ENCODE results near the gene TMEM238L.
A peak's percentile ranks its signal among the peaks of the same experiment; 100 is the strongest.

Gene TMEM238L

DNA sequence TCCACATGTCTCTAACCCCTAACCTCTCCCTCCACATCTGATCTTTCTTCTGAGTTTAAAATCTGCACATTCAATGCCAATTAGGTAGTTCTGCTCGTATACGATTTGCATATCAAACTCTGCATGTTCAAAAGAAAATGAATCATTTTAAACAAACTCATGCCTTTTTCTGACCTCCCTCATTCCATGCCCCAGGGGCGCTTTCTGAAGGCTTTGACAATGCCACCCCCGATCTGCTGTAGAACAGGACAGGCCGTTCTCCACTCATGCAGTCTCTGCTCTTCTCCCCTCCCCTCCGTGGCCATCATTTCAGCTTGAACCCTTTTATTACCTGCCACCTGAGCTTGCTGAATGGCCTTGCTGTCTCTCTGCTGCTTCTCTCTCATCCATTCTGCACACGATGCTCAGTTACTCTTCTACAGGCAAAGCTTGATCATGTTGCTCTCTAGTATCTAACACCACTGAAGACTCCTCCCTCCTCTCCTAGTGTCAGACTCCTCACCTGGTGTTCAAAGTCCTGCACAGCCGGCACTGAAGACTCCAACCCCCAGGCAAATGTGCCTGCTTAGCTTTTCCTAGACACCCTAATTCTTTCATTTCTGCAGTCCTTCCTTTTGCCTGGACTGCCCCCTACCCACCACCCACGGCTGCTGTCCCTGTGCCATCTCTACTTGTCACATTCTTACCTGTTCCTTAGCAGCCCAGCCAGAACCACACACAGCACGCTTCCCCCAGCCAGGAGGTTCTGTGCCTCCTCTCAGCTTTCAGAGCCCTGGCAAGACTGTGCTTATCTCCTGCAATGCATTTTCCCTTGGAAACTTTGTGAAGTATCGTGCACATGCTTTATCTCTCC is 6.2 kb downstream of the TMEM238L start:
- no peak for FAIRE-seq
- no peak for TF ChIP-seq POLR2AphosphoS5 (IDR thresholded peaks at IDR 0.05; ENCODE audit: low read depth, low read length)
- no peak for TF ChIP-seq PAX5 (IDR thresholded peaks at IDR 0.05; ENCODE audit: insufficient read depth, low read length, severe bottlenecking)
- no peak for TF ChIP-seq TAF1 (IDR thresholded peaks at IDR 0.05; ENCODE audit: low read depth, low read length)
- TF ChIP-seq SPI1 (IDR thresholded peaks at IDR 0.05; ENCODE audit: low read depth, low read length): no peak
- TF ChIP-seq POLR2A (IDR thresholded peaks at IDR 0.05; ENCODE audit: low read depth, low read length): no peak
- TF ChIP-seq POU2F2 (IDR thresholded peaks at IDR 0.05; ENCODE audit: low read depth, low read length): no peak
- DNase-seq (ENCODE audit: insufficient read length, low spot score): no peak

DNA sequence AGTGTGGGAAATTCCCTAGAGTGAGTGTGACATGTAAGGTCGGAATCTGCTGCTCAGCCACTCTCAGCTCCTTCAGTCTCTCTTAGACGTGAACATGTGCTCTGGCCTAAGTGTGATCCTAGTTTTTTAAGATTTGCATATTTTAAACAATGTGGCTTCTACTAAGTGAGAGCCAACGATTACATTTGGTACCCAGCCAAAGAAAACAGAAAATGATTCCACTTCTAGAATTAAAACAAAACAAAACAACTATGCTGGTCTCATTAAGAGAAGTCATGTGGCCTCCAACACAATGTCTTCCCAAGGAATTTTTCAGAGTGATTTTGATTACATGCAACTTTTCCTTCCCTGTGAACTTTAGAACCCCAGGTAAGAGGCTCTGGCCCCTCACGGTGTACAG is 10.1 kb downstream of the TMEM238L start:
- FAIRE-seq: no peak
- no peak for TF ChIP-seq POU2F2 (IDR thresholded peaks at IDR 0.05; ENCODE audit: low read depth, low read length)
- no peak for TF ChIP-seq TAF1 (IDR thresholded peaks at IDR 0.05; ENCODE audit: low read depth, low read length)
- TF ChIP-seq PAX5 (IDR thresholded peaks at IDR 0.05; ENCODE audit: insufficient read depth, low read length, severe bottlenecking): no peak
- no peak for TF ChIP-seq POLR2A (IDR thresholded peaks at IDR 0.05; ENCODE audit: low read depth, low read length)
- no peak for TF ChIP-seq POLR2AphosphoS5 (IDR thresholded peaks at IDR 0.05; ENCODE audit: low read depth, low read length)
- TF ChIP-seq SPI1 (IDR thresholded peaks at IDR 0.05; ENCODE audit: low read depth, low read length): no peak

DNA sequence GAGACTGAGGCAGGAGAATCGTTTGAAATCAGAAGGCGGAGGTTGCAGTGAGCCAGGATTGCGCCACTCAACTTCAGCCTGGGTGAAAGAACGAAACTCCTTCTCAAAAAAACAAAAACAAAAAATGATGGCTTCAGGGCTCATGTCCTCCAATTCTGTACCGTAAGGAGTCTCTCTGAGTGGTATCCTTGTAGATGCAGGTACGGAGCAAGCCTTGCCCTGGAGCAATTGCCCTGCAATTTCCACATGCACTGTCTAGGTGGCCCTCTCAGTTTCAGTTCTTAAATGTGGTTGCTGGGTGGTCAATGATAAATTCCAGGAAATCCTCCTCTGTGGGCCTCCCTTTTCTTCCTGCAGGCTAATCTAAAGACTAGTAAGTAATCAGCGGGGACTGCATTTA is 10.6 kb downstream of the TMEM238L start:
- TF ChIP-seq POU2F2 (IDR thresholded peaks at IDR 0.05; ENCODE audit: low read depth, low read length): no peak
- TF ChIP-seq TAF1 (IDR thresholded peaks at IDR 0.05; ENCODE audit: low read depth, low read length): no peak
- TF ChIP-seq SPI1 (IDR thresholded peaks at IDR 0.05; ENCODE audit: low read depth, low read length): no peak
- TF ChIP-seq PAX5 (IDR thresholded peaks at IDR 0.05; ENCODE audit: insufficient read depth, low read length, severe bottlenecking): no peak
- no peak for TF ChIP-seq POLR2A (IDR thresholded peaks at IDR 0.05; ENCODE audit: low read depth, low read length)
- DNase-seq (ENCODE audit: insufficient read length, low spot score) (no peak), FAIRE-seq (no peak)

More for the DNA sequence above, 10.1 kb downstream of the TMEM238L start:
- no peak for DNase-seq (ENCODE audit: insufficient read length, low spot score)

DNA sequence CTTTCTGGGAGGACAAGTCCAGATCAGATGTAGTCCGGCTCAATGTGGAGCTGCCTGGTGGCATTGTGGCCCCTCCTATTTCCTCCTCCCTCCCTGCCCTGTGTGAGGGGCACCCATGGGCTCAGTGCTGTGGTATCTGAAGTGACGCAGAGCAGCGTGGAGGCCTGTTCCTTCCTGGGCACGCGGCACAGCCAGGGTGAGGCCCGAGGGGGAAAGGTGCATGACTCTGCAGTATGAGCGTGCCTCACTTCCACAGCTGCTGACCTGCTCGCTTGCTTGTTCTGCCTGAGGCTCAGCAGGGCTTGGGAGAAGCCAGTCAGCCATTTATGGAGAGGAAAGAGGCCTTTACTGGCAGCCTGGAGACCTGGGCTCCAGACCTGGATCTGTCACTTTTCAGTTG is 11.7 kb downstream of the TMEM238L start:
- no peak for FAIRE-seq
- no peak for DNase-seq (ENCODE audit: insufficient read length, low spot score)
- TF ChIP-seq POU2F2 (IDR thresholded peaks at IDR 0.05; ENCODE audit: low read depth, low read length) (no peak), TAF1 (IDR thresholded peaks at IDR 0.05; ENCODE audit: low read depth, low read length) (no peak), POLR2A (IDR thresholded peaks at IDR 0.05; ENCODE audit: low read depth, low read length) (no peak), PAX5 (IDR thresholded peaks at IDR 0.05; ENCODE audit: insufficient read depth, low read length, severe bottlenecking) (no peak), POLR2AphosphoS5 (IDR thresholded peaks at IDR 0.05; ENCODE audit: low read depth, low read length) (no peak), SPI1 (IDR thresholded peaks at IDR 0.05; ENCODE audit: low read depth, low read length) (no peak)

DNA sequence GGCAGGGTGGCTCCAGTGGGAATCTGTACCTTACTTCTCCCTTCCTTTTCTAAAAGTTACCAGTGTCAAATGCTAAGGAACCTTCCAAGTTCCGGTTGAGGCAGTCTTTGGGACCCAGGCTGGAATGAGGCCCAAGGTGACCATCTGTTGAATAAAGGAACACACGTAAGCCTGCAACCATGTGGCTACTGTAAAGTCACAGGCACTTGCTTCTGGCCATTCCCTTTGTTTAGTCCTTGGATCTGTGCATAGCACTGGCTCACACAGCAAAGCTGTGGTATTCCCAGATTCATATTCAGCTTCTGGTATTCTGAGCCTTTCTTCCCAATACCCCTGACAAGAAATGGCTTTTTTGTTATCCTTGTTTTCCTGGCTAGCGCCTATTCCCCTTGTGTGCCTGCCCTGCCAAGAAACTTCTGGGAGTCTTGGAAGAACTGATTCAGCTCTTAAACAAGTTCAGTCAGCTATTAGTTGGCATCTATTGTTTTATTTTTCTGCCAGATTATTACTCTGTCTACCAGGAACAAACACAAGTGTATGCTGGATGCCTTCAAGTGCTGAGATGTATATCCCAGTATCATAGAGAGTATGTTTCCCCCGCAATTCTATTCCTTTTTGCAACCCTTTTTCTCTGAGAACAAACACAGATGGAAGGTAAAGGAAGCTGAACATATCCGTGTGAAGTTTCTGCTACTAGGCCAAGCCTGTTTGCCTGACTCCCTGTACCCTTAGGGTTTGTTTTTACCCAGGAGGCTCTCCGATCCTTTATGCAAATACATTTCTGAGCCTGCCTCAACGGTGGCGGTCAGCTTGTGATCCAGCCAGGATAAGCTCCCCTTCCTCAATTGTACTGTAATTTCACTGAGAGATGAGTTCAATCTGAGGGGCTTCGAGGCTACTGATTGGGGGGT is 13.2 kb downstream of the TMEM238L start:
- DNase-seq (ENCODE audit: insufficient read length, low spot score) (no peak), FAIRE-seq (no peak)
- TF ChIP-seq POLR2A (IDR thresholded peaks at IDR 0.05; ENCODE audit: low read depth, low read length): peak; percentile 31; the same call in 1 of the 2 replicates
- TF ChIP-seq POU2F2 (IDR thresholded peaks at IDR 0.05; ENCODE audit: low read depth, low read length): no peak

DNA sequence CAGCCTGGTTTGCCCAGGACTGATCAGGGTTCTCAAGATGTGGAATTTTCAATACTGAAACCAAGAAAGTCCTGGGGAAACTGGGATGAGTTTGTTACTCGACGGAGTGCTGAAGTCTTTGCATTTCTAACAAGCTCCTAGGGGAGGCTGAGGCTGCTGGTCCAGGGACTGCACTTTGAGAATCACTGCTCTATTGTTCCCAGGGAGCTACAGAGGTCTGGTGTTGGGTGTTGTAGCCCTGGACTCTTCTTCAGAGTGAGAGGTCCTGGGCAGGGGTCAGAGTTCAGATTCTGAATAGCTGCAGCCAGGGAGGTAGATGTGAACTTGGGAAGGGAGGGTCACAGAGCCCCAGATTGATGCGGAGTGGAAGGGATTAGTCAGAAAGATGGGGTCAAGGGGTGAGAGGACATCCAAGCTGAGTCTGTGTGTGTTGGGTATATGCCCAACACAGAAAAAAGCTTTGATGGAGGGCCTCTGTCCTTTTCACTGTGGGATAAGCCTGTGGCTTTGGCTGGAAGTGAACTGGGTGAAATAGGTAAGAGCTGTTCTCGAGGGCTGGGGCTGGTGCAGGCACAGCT is 14.1 kb downstream of the TMEM238L start:
- TF ChIP-seq TAF1 (IDR thresholded peaks at IDR 0.05; ENCODE audit: low read depth, low read length): no peak
- TF ChIP-seq POLR2AphosphoS5 (IDR thresholded peaks at IDR 0.05; ENCODE audit: low read depth, low read length): no peak
- TF ChIP-seq PAX5 (IDR thresholded peaks at IDR 0.05; ENCODE audit: insufficient read depth, low read length, severe bottlenecking): no peak
- no peak for TF ChIP-seq SPI1 (IDR thresholded peaks at IDR 0.05; ENCODE audit: low read depth, low read length)
- FAIRE-seq (no peak), DNase-seq (ENCODE audit: insufficient read length, low spot score) (no peak)

DNA sequence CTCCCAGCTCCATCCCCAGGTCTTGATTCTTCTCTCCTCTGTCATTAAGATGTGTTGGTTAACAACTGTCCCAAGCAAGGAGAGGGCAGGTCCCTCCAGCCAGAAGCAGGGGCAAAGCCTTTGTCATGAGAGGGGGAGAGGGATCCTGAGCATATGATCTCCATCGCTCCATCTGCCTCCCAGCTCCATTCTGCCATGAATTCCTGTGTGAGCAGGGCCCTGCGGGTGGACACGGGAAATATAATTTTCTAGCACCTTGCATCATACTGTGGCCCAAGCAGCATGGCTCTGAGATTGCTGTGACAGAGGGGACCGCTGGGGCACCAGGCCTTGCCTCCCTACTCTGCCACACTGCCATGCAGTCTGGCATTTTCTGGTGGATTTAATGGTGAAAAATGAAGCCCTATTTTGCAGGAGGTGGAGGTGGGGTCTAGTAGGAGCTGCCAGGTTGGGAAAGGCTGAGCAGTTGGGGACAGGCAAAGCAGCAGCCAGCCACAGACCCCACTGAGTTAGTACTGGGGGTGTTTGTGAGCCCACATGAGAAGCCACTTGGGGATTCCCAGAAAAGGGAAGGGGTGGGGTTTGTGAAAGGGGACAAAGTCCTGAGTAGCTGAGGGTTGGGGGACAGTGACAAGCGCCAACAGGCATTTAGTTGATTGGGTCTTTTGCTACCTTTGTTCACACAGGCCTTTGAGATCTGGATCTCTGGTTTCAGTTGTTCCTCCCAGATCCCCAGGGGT is 16.4 kb downstream of the TMEM238L start:
- DNase-seq (ENCODE audit: insufficient read length, low spot score): no peak
- FAIRE-seq: no peak
- TF ChIP-seq SPI1 (IDR thresholded peaks at IDR 0.05; ENCODE audit: low read depth, low read length) (no peak), POU2F2 (IDR thresholded peaks at IDR 0.05; ENCODE audit: low read depth, low read length) (no peak), PAX5 (IDR thresholded peaks at IDR 0.05; ENCODE audit: insufficient read depth, low read length, severe bottlenecking) (no peak), TAF1 (IDR thresholded peaks at IDR 0.05; ENCODE audit: low read depth, low read length) (no peak), POLR2A (IDR thresholded peaks at IDR 0.05; ENCODE audit: low read depth, low read length) (no peak), POLR2AphosphoS5 (IDR thresholded peaks at IDR 0.05; ENCODE audit: low read depth, low read length) (no peak)

DNA sequence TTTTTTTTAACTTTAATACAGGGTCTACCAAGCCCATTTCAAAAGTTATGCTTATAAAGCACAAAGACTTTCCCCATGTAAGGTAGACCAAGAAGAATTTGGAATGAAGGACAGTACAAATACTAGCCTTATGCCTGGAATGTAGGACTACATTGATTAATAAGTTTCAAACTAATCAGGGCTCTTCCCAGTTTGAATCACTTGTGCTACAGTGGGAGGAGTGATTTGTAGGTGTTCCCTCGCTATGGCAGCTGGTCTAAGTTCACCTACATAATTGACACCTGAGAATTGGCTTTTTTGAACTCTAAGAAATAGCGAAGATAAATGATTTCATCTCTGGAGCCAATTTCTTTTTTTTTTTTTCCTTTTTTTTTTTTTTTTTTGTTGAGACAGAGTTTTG is 18.6 kb downstream of the TMEM238L start:
- no peak for FAIRE-seq
- TF ChIP-seq POLR2A (IDR thresholded peaks at IDR 0.05; ENCODE audit: low read depth, low read length) (no peak), POLR2AphosphoS5 (IDR thresholded peaks at IDR 0.05; ENCODE audit: low read depth, low read length) (no peak), SPI1 (IDR thresholded peaks at IDR 0.05; ENCODE audit: low read depth, low read length) (no peak), TAF1 (IDR thresholded peaks at IDR 0.05; ENCODE audit: low read depth, low read length) (no peak), PAX5 (IDR thresholded peaks at IDR 0.05; ENCODE audit: insufficient read depth, low read length, severe bottlenecking) (no peak), POU2F2 (IDR thresholded peaks at IDR 0.05; ENCODE audit: low read depth, low read length) (no peak)
- DNase-seq (ENCODE audit: insufficient read length, low spot score): no peak

Measured in GM12891 (cell line).